NB4 (cell line): Measurements from ENCODE around the gene RTN4RL2.

Source experiments
- POLR2A ChIP-seq: IDR thresholded peaks from 2 replicates; pipeline ENCODE4 v1.6.1; 2011; ENCODE audit warnings: mild to moderate bottlenecking; ENCODE audit not compliant: insufficient read length; ENCODE audit errors: extremely low read depth
- TF ChIP-seq, protein P1 (sequence below): IDR thresholded peaks from one replicate; pipeline ENCODE4 v1.5.1; 2012; ENCODE audit warnings: low read depth, low read length

DNA sequence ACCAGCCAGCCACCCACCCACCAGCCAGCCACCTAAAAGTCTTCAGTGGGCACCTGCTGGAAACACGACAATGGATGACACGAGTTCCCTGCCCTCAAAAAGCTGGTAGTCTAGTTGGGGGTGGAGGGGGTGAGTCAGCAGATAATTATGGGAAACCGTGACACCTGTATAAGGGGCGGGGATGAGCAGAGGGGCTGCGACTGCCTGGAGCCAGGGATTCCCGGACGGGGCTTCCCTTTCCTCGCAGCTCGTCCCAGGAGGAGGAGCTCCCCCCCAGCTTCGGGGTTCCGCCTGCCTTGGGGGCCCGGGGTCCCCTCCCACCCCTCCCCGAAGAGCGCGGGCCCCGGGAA lies 2.3 kb upstream of the RTN4RL2 start:
- no peak for TF ChIP-seq POLR2A
- TF ChIP-seq, protein P1, sequence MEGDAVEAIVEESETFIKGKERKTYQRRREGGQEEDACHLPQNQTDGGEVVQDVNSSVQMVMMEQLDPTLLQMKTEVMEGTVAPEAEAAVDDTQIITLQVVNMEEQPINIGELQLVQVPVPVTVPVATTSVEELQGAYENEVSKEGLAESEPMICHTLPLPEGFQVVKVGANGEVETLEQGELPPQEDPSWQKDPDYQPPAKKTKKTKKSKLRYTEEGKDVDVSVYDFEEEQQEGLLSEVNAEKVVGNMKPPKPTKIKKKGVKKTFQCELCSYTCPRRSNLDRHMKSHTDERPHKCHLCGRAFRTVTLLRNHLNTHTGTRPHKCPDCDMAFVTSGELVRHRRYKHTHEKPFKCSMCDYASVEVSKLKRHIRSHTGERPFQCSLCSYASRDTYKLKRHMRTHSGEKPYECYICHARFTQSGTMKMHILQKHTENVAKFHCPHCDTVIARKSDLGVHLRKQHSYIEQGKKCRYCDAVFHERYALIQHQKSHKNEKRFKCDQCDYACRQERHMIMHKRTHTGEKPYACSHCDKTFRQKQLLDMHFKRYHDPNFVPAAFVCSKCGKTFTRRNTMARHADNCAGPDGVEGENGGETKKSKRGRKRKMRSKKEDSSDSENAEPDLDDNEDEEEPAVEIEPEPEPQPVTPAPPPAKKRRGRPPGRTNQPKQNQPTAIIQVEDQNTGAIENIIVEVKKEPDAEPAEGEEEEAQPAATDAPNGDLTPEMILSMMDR = no peak
